Ovary (tissue), 3 donors: ENCODE measurements around the gene XPO6.

Source experiments
- EP300 ChIP-seq: sonication (generic); formaldehyde crosslinking; IDR thresholded peaks from one replicate; pipeline ENCODE4 v1.6.1; 2017; ENCODE audit warnings: antibody characterized with exemption
- POLR2A ChIP-seq: fragments of 450-650 bp; IDR thresholded peaks from one replicate; pipeline ENCODE4 v1.6.1; 2017; ENCODE audit warnings: antibody characterized with exemption, mild to moderate bottlenecking, moderate library complexity
- TF ChIP-seq, protein P1 (sequence below), 3 donors: fragments of 450-650 bp in 2 of 3; fragments of 200-600 bp in 1 of 3; IDR thresholded peaks; one replicate each; pipeline versions ENCODE4 v1.5.1 to v1.8.0; 2016 to 2022; ENCODE audit warnings: antibody characterized with exemption in 3 of 3, mild to moderate bottlenecking in 1 of 3
- donor health status: DM: no; HTN: no; CAD: no.

DNA sequence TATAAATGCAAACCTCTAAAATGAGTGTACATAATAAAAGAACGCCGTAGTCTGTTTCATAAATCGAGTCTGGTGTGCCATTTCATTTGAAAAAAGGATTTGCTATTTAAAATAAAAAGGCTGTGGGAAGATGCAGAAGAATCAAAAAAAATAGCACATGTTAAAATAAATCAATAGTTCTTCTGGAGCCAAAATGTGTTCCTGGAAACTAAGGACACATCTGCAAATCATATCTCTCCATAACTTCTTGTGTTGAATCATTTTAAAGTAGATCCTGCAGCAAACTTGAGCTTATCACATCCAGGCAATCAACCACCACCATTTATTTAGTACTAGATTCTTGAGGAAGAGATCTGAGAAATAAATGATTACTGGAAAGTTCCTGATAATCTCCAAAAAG, 29.0 kb downstream of the XPO6 start:
- TF ChIP-seq, protein P1, sequence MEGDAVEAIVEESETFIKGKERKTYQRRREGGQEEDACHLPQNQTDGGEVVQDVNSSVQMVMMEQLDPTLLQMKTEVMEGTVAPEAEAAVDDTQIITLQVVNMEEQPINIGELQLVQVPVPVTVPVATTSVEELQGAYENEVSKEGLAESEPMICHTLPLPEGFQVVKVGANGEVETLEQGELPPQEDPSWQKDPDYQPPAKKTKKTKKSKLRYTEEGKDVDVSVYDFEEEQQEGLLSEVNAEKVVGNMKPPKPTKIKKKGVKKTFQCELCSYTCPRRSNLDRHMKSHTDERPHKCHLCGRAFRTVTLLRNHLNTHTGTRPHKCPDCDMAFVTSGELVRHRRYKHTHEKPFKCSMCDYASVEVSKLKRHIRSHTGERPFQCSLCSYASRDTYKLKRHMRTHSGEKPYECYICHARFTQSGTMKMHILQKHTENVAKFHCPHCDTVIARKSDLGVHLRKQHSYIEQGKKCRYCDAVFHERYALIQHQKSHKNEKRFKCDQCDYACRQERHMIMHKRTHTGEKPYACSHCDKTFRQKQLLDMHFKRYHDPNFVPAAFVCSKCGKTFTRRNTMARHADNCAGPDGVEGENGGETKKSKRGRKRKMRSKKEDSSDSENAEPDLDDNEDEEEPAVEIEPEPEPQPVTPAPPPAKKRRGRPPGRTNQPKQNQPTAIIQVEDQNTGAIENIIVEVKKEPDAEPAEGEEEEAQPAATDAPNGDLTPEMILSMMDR (IDR thresholded peaks at IDR 0.05): no peak
- TF ChIP-seq POLR2A: no peak
- TF ChIP-seq EP300: no peak
